HepG2 (cell line): ENCODE data around the gene NFKBIL1. TPM values are rescaled to one million over a fixed set of nuclear protein-coding genes. Genes with fewer than 3 reads are reported as not detected.

Source experiments
- DR1 ChIP-seq: sonication (generic); formaldehyde crosslinking; IDR thresholded peaks from 2 replicates; pipeline ENCODE4 v1.8.0; 2021; ENCODE audit warnings: mild to moderate bottlenecking, missing genetic modification reagents, inconsistent platforms
- EP300 ChIP-seq, 3 experiments: sonication (generic) in 1 of 3; formaldehyde crosslinking in 1 of 3; IDR thresholded peaks; 2 replicates each; pipeline versions ENCODE4 v1.5.1 to v1.6.1; 2011 to 2020; ENCODE audit warnings: low read depth in 2 of 3, low read length in 2 of 3, borderline replicate concordance in 1 of 3, improper control_type of control experiment in 1 of 3, mild to moderate bottlenecking in 1 of 3, missing genetic modification reagents in 1 of 3, moderate library complexity in 1 of 3
- KDM1A ChIP-seq: IDR thresholded peaks from 2 replicates; pipeline ENCODE4 v1.6.1; 2016; ENCODE audit warnings: missing compliant biosample characterization
- KDM5A ChIP-seq: fragments of 200-600 bp; sonication (generic); IDR thresholded peaks from 2 replicates; pipeline ENCODE4 v1.7.0; 2018; ENCODE audit warnings: antibody characterized with exemption, mild to moderate bottlenecking, low read length, borderline replicate concordance
- KMT2A ChIP-seq: sonication (generic); formaldehyde crosslinking; IDR thresholded peaks from 2 replicates; pipeline ENCODE4 v1.4.0; 2020; ENCODE audit warnings: missing genetic modification reagents
- NR2F2 ChIP-seq: IDR thresholded peaks from 2 replicates; pipeline ENCODE4 v1.6.1; 2012; ENCODE audit warnings: low read depth, inconsistent platforms, borderline replicate concordance
- POGK ChIP-seq: sonication (generic); formaldehyde crosslinking; conservative IDR thresholded peaks from 2 replicates; pipeline ENCODE4 v1.8.0; 2022; ENCODE audit warnings: mild to moderate bottlenecking, moderate library complexity, missing genetic modification reagents
- SKIL ChIP-seq: sonication (generic); formaldehyde crosslinking; IDR thresholded peaks from 2 replicates; pipeline ENCODE4 v1.8.0; 2022; ENCODE audit warnings: missing genetic modification reagents, mild to moderate bottlenecking, moderate library complexity, borderline replicate concordance
- TMF1 ChIP-seq: sonication (generic); formaldehyde crosslinking; IDR thresholded peaks from 2 replicates; pipeline ENCODE4 v1.8.1; 2022; ENCODE audit warnings: low read depth, missing genetic modification reagents
- U2AF1 ChIP-seq: fragments of 200-400 bp; formaldehyde crosslinking; optimal IDR thresholded peaks from 2 replicates; pipeline ENCODE3; 2017; ENCODE audit warnings: mild to moderate bottlenecking, low read depth, low read length
- ZNF121 ChIP-seq: sonication (generic); formaldehyde crosslinking; IDR thresholded peaks from 2 replicates; pipeline ENCODE4 v1.5.0; 2020; ENCODE audit warnings: mild to moderate bottlenecking, missing genetic modification reagents
- ZNF788 ChIP-seq: sonication (generic); formaldehyde crosslinking; IDR thresholded peaks from 2 replicates; pipeline ENCODE4 v1.5.0; 2020; ENCODE audit warnings: mild to moderate bottlenecking, missing genetic modification reagents, borderline replicate concordance
- ZSCAN30 ChIP-seq: sonication (generic); formaldehyde crosslinking; IDR thresholded peaks from 2 replicates; pipeline ENCODE4 v1.5.0; 2020; ENCODE audit warnings: mild to moderate bottlenecking, missing genetic modification reagents
- polyA plus RNA-seq, 8 experiments: library from polyadenylated mRNA; depleted of rRNA in 3 of 8; stranded (reverse) in 7 of 8; unstranded in 1 of 8; fragments of >200 nt; fragmentation: Illumina TruSeq in 4 of 8; extraction: Trizol in 4 of 8; gene quantifications; 2 replicates each; pipeline versions ENCODE4 v1.2.1 to v1.2.3, GENCODE V29; 2011 to 2016; ENCODE audit warnings: low read depth in 4 of 8, missing spikeins in 1 of 8, mixed read lengths in 1 of 8; ENCODE audit not compliant: insufficient read depth in 1 of 8
- total RNA-seq, 5 experiments: library from RNA; depleted of rRNA; stranded (reverse); fragments of >200 nt; fragmentation: Illumina TruSeq; extraction: Trizol; gene quantifications; 2 replicates each; pipeline ENCODE4 v1.2.3, GENCODE V29; 2016; ENCODE audit warnings: low read depth in 1 of 5
- TF ChIP-seq, protein P1 (sequence below): sonication (generic); formaldehyde crosslinking; IDR thresholded peaks from 2 replicates; pipeline ENCODE4 v1.4.0; 2020; ENCODE audit warnings: mild to moderate bottlenecking, missing genetic modification reagents
- TF ChIP-seq, protein P2 (sequence below): sonication (generic); formaldehyde crosslinking; IDR thresholded peaks from 2 replicates; pipeline ENCODE4 v1.4.0; 2020; ENCODE audit warnings: missing genetic modification reagents, borderline replicate concordance
- TF ChIP-seq, protein P3 (sequence below): IDR thresholded peaks from 2 replicates; pipeline ENCODE4 v1.6.1; 2016; ENCODE audit warnings: missing compliant biosample characterization, missing genetic modification reagents, borderline replicate concordance

Gene NFKBIL1
- total and polyA plus RNA-seq, 2 of the 13 experiments (the other 11 are each of a cell fraction or from before 2014, with no cell fraction given): 9.7 to 19.5 TPM

- TF ChIP-seq SKIL (CRISPR knock-in tag) (0 out of 2 replicates have a peak, but pooled peaks have one; percentile 27), ZNF788 (peak; percentile 83), KDM1A (peak; percentile 23; the same call in 1 of the 2 replicates), POGK (peak; percentile 92), TMF1 (CRISPR knock-in tag) (peak; percentile 43), KMT2A (CRISPR knock-in tag) (peak; percentile 67), NR2F2 (no peak), DR1 (peak; percentile 100), KDM5A (peak; percentile 87), EP300 (IDR thresholded peaks at IDR 0.05; ENCODE audit: low read depth in 2 of 2, low read length in 2 of 2) (peak; percentile 33 to 60; a peak in 2 of 4 replicates), EP300 (CRISPR knock-in tag; IDR thresholded peaks at IDR 0.05; ENCODE audit: borderline replicate concordance) (peak; percentile 40; the same call in 1 of the 2 replicates), ZSCAN30 (CRISPR knock-in tag) (no peak), U2AF1 (no peak), ZNF121 (CRISPR knock-in tag) (peak; percentile 58; the same call in 1 of the 2 replicates)
- TF ChIP-seq, protein P1, sequence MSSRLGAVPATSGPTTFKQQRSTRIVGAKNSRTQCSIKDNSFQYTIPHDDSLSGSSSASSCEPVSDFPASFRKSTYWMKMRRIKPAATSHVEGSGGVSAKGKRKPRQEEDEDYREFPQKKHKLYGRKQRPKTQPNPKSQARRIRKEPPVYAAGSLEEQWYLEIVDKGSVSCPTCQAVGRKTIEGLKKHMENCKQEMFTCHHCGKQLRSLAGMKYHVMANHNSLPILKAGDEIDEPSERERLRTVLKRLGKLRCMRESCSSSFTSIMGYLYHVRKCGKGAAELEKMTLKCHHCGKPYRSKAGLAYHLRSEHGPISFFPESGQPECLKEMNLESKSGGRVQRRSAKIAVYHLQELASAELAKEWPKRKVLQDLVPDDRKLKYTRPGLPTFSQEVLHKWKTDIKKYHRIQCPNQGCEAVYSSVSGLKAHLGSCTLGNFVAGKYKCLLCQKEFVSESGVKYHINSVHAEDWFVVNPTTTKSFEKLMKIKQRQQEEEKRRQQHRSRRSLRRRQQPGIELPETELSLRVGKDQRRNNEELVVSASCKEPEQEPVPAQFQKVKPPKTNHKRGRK: no peak
- TF ChIP-seq, protein P2, sequence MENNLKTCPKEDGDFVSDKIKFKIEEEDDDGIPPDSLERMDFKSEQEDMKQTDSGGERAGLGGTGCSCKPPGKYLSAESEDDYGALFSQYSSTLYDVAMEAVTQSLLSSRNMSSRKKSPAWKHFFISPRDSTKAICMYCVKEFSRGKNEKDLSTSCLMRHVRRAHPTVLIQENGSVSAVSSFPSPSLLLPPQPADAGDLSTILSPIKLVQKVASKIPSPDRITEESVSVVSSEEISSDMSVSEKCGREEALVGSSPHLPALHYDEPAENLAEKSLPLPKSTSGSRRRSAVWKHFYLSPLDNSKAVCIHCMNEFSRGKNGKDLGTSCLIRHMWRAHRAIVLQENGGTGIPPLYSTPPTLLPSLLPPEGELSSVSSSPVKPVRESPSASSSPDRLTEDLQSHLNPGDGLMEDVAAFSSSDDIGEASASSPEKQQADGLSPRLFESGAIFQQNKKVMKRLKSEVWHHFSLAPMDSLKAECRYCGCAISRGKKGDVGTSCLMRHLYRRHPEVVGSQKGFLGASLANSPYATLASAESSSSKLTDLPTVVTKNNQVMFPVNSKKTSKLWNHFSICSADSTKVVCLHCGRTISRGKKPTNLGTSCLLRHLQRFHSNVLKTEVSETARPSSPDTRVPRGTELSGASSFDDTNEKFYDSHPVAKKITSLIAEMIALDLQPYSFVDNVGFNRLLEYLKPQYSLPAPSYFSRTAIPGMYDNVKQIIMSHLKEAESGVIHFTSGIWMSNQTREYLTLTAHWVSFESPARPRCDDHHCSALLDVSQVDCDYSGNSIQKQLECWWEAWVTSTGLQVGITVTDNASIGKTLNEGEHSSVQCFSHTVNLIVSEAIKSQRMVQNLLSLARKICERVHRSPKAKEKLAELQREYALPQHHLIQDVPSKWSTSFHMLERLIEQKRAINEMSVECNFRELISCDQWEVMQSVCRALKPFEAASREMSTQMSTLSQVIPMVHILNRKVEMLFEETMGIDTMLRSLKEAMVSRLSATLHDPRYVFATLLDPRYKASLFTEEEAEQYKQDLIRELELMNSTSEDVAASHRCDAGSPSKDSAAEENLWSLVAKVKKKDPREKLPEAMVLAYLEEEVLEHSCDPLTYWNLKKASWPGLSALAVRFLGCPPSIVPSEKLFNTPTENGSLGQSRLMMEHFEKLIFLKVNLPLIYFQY (CRISPR knock-in tag): peak; percentile 68; the same call in 1 of the 2 replicates
- TF ChIP-seq, protein P3, sequence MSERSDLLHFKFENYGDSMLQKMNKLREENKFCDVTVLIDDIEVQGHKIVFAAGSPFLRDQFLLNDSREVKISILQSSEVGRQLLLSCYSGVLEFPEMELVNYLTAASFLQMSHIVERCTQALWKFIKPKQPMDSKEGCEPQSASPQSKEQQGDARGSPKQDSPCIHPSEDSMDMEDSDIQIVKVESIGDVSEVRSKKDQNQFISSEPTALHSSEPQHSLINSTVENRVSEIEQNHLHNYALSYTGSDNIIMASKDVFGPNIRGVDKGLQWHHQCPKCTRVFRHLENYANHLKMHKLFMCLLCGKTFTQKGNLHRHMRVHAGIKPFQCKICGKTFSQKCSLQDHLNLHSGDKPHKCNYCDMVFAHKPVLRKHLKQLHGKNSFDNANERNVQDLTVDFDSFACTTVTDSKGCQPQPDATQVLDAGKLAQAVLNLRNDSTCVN (CRISPR knock-in tag): peak; percentile 85; the same call in 1 of the 2 replicates
Observed at GRCh38 chr6:31541658-31542521, 5.5 kb upstream of the NFKBIL1 start, which contains the start of gene DDX39B (continued).
